ENCODE results near the gene PITPNM3. TPM values are rescaled to one million over a fixed set of nuclear protein-coding genes. Genes with fewer than 3 reads are reported as not detected.

PITPNM3 gene
- total RNA-seq, 1 experiment from 2014 or later = 4.2 TPM

GRCh38 chr17:6454495-6455320 is 101.6 kb downstream of the PITPNM3 start:
- H4K20me1 ChIP-seq (ENCODE audit: insufficient read depth) = no peaks in the 10 kb centered on the region
- H3K4me1 ChIP-seq (ENCODE audit: control insufficient read depth in 1 of 2, insufficient read depth in 2 of 2, low read length in 2 of 2) = peaks cover 5 to 21% of the 10 kb centered on the region in 2 experiments
- H3K4me2 ChIP-seq (ENCODE audit: low read length) = no peak overlapping the region
- no peak overlapping the region for H2AFZ ChIP-seq (ENCODE audit: low read depth, low read length, poor library complexity, severe bottlenecking)
- H3K4me3 ChIP-seq (replicated peaks in 1 of 2; ENCODE audit: low read depth in 1 of 2, low read length in 2 of 2) = no peak overlapping the region
- no peak overlapping the region for H3K9ac ChIP-seq (ENCODE audit: low read length)
- H3K36me3 ChIP-seq (ENCODE audit: control insufficient read depth in 1 of 2, insufficient read depth in 2 of 2, low read length in 2 of 2) = peaks cover 0 to 2% of the 10 kb centered on the region in 2 experiments; a peak in 1 of 4 replicates
- BruUV-seq (replicated peaks) = no TSS peak
- no peaks in the 10 kb centered on the region for H3K27me3 ChIP-seq (ENCODE audit: insufficient read depth, low read length)
- RAD21 ChIA-PET (ENCODE audit: low non-redundant PET in 1 of 2, low total read pairs in 2 of 2, uncharacterized antibody in 2 of 2, unreplicated experiment in 2 of 2) = no interaction called here
- DNase-seq (ENCODE audit: low read depth, low spot score) (no peak), ATAC-seq (no peak; the same call in 1 of the 2 replicates)
- no peaks in the 10 kb centered on the region for H3K9me2 ChIP-seq (ENCODE audit: insufficient read depth)
- H3K27ac ChIP-seq (ENCODE audit: low read depth, low read length) = no peak overlapping the region
- intact Hi-C loops (cut with micrococcal nuclease) = no loop called here
- H3K79me2 ChIP-seq (ENCODE audit: insufficient read depth, low read length) = no peaks in the 10 kb centered on the region
- CTCF ChIA-PET = no interaction called here
- TF ChIP-seq YY1 (IDR thresholded peaks at IDR 0.05; ENCODE audit: extremely low read depth, insufficient replicate concordance, low read depth, low read length) (no peak), POLR2A (IDR thresholded peaks at IDR 0.05; ENCODE audit: borderline replicate concordance, extremely low read depth, insufficient read depth, insufficient read length) (no peak), RAD21 (IDR thresholded peaks at IDR 0.05; ENCODE audit: low read depth) (no peak), ZNF274 (IDR thresholded peaks at IDR 0.05; ENCODE audit: low read depth, low read length) (no peak), CEBPB (IDR thresholded peaks at IDR 0.05; ENCODE audit: low read depth) (no peak), POLR2AphosphoS5 (IDR thresholded peaks at IDR 0.05; ENCODE audit: low read depth, low read length) (no peak), SRF (IDR thresholded peaks at IDR 0.05; ENCODE audit: low read depth) (no peak), FOSL1 (IDR thresholded peaks at IDR 0.05; ENCODE audit: low read depth) (no peak), MAX (IDR thresholded peaks at IDR 0.05) (no peak), TCF7L2 (IDR thresholded peaks at IDR 0.05; ENCODE audit: borderline replicate concordance, extremely low read depth, insufficient read depth, insufficient read length) (no peak), EZH2 (IDR thresholded peaks at IDR 0.05) (no peak), EZH2phosphoT487 (IDR thresholded peaks at IDR 0.05; ENCODE audit: borderline replicate concordance) (no peak)
- TF ChIP-seq, protein P1, sequence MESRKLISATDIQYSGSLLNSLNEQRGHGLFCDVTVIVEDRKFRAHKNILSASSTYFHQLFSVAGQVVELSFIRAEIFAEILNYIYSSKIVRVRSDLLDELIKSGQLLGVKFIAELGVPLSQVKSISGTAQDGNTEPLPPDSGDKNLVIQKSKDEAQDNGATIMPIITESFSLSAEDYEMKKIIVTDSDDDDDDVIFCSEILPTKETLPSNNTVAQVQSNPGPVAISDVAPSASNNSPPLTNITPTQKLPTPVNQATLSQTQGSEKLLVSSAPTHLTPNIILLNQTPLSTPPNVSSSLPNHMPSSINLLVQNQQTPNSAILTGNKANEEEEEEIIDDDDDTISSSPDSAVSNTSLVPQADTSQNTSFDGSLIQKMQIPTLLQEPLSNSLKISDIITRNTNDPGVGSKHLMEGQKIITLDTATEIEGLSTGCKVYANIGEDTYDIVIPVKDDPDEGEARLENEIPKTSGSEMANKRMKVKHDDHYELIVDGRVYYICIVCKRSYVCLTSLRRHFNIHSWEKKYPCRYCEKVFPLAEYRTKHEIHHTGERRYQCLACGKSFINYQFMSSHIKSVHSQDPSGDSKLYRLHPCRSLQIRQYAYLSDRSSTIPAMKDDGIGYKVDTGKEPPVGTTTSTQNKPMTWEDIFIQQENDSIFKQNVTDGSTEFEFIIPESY (IDR thresholded peaks at IDR 0.05; ENCODE audit: extremely low read depth, insufficient replicate concordance, low read length) = no peak
- TF ChIP-seq, protein P2, sequence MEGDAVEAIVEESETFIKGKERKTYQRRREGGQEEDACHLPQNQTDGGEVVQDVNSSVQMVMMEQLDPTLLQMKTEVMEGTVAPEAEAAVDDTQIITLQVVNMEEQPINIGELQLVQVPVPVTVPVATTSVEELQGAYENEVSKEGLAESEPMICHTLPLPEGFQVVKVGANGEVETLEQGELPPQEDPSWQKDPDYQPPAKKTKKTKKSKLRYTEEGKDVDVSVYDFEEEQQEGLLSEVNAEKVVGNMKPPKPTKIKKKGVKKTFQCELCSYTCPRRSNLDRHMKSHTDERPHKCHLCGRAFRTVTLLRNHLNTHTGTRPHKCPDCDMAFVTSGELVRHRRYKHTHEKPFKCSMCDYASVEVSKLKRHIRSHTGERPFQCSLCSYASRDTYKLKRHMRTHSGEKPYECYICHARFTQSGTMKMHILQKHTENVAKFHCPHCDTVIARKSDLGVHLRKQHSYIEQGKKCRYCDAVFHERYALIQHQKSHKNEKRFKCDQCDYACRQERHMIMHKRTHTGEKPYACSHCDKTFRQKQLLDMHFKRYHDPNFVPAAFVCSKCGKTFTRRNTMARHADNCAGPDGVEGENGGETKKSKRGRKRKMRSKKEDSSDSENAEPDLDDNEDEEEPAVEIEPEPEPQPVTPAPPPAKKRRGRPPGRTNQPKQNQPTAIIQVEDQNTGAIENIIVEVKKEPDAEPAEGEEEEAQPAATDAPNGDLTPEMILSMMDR (IDR thresholded peaks at IDR 0.05 in 2 of 3, conservative IDR thresholded peaks at IDR 0.05 in 1 of 3; ENCODE audit: borderline replicate concordance in 1 of 3, insufficient read depth in 1 of 3, low read depth in 2 of 3, low read length in 2 of 3) = no peak
- H3K9me3 ChIP-seq (ENCODE audit: control insufficient read depth in 1 of 2, insufficient read depth in 1 of 2, low read depth in 1 of 2, low read length in 2 of 2) = no peaks in the 10 kb centered on the region
- POLR2A ChIA-PET = no interaction called here

Data from HCT116 (cell line).